ENCODE results near the gene PARP2.

Gene PARP2

GRCh38 chr14:20343092-20343861 is at the start of gene PARP2:
TSS of gene PARP2 (plus strand) at chr14:20343635. CDS start at chr14:20343642, 7 bp downstream.
- peak within 1 kb of the TSS; percentile 99 for H2AFZ ChIP-seq (ENCODE audit: low read length, unreplicated experiment)
- peak within 1 kb of the TSS; percentile 95 for H3K27ac ChIP-seq (ENCODE audit: low read depth, low read length)
- peaks cover 21% of the 10 kb centered on the region for H3K79me2 ChIP-seq (ENCODE audit: control insufficient read depth, insufficient read depth, low read length, unreplicated experiment)
- H3K4me3 ChIP-seq (ENCODE audit: low read depth, low read length) = peak within 1 kb of the TSS; percentile 97
- peaks cover 23% of the 10 kb centered on the region for H3K36me3 ChIP-seq (ENCODE audit: insufficient read depth, low read length)
- peaks cover 2% of the 10 kb centered on the region for H3K4me1 ChIP-seq (ENCODE audit: control insufficient read depth, insufficient read depth, low read length, unreplicated experiment)
- H3K27me3 ChIP-seq (ENCODE audit: insufficient read depth, low read length) = no peaks in the 10 kb centered on the region

- no peak overlapping the region for H3K27ac ChIP-seq (ENCODE audit: low read depth, low read length)
- no peaks in the 10 kb centered on the region for H3K79me2 ChIP-seq (ENCODE audit: control insufficient read depth, insufficient read depth, low read length, unreplicated experiment)
- no peak overlapping the region for H3K4me3 ChIP-seq (ENCODE audit: low read depth, low read length)
- no peak overlapping the region for H2AFZ ChIP-seq (ENCODE audit: low read length, unreplicated experiment)
- H3K4me1 ChIP-seq (ENCODE audit: control insufficient read depth, insufficient read depth, low read length, unreplicated experiment) = no peaks in the 10 kb centered on the region
- peaks cover 14% of the 10 kb centered on the region for H3K36me3 ChIP-seq (ENCODE audit: insufficient read depth, low read length)
- H3K27me3 ChIP-seq (ENCODE audit: insufficient read depth, low read length) = no peaks in the 10 kb centered on the region
Measured at GRCh38 chr14:20294636-20295035, 48.8 kb upstream of the PARP2 start.

- Histone ChIP-seq H3K4me1 (ENCODE audit: control insufficient read depth, insufficient read depth, low read length, unreplicated experiment) (no peaks in the 10 kb centered on the region), H3K27ac (ENCODE audit: low read depth, low read length) (no peak overlapping the region), H2AFZ (ENCODE audit: low read length, unreplicated experiment) (no peak overlapping the region), H3K4me3 (ENCODE audit: low read depth, low read length) (no peak overlapping the region), H3K36me3 (ENCODE audit: insufficient read depth, low read length) (peaks cover 14% of the 10 kb centered on the region), H3K27me3 (ENCODE audit: insufficient read depth, low read length) (no peaks in the 10 kb centered on the region), H3K79me2 (ENCODE audit: control insufficient read depth, insufficient read depth, low read length, unreplicated experiment) (no peaks in the 10 kb centered on the region)
Measured at GRCh38 chr14:20295067-20295466, 48.4 kb upstream of the PARP2 start.

- Histone ChIP-seq H3K27me3 (ENCODE audit: insufficient read depth, low read length) (no peaks in the 10 kb centered on the region), H3K4me3 (ENCODE audit: low read depth, low read length) (no peak overlapping the region), H2AFZ (ENCODE audit: low read length, unreplicated experiment) (no peak overlapping the region), H3K27ac (ENCODE audit: low read depth, low read length) (no peak overlapping the region), H3K36me3 (ENCODE audit: insufficient read depth, low read length) (0 out of 2 replicates have a peak, but pooled peaks cover 17% of the 10 kb centered on the region), H3K79me2 (ENCODE audit: control insufficient read depth, insufficient read depth, low read length, unreplicated experiment) (peaks cover 8% of the 10 kb centered on the region), H3K4me1 (ENCODE audit: control insufficient read depth, insufficient read depth, low read length, unreplicated experiment) (peaks cover 16% of the 10 kb centered on the region)
Measured at GRCh38 chr14:20302042-20302755, 41.2 kb upstream of the PARP2 start.

GRCh38 chr14:20305265-20306078 is 38.0 kb upstream of the PARP2 start, which contains the start of gene TTC5:
TSS of gene TTC5 (minus strand) at chr14:20305951. CDS start at chr14:20305937, 14 bp downstream.
- H3K27ac ChIP-seq (ENCODE audit: low read depth, low read length) = no peak within 1 kb of the TSS
- H2AFZ ChIP-seq (ENCODE audit: low read length, unreplicated experiment) = peak within 1 kb of the TSS; percentile 92
- H3K36me3 ChIP-seq (ENCODE audit: insufficient read depth, low read length) = 0 out of 2 replicates have a peak, but pooled peaks cover 14% of the 10 kb centered on the region
- peaks cover 8% of the 10 kb centered on the region for H3K79me2 ChIP-seq (ENCODE audit: control insufficient read depth, insufficient read depth, low read length, unreplicated experiment)
- H3K27me3 ChIP-seq (ENCODE audit: insufficient read depth, low read length) = no peaks in the 10 kb centered on the region
- peaks cover 16% of the 10 kb centered on the region for H3K4me1 ChIP-seq (ENCODE audit: control insufficient read depth, insufficient read depth, low read length, unreplicated experiment)
- peak within 1 kb of the TSS; percentile 95 for H3K4me3 ChIP-seq (ENCODE audit: low read depth, low read length)

GRCh38 chr14:20306079-20306423 is 37.4 kb upstream of the PARP2 start:
- H3K4me1 ChIP-seq (ENCODE audit: control insufficient read depth, insufficient read depth, low read length, unreplicated experiment) = peaks cover 16% of the 10 kb centered on the region
- H3K36me3 ChIP-seq (ENCODE audit: insufficient read depth, low read length) = 0 out of 2 replicates have a peak, but pooled peaks cover 8% of the 10 kb centered on the region
- no peaks in the 10 kb centered on the region for H3K27me3 ChIP-seq (ENCODE audit: insufficient read depth, low read length)
- H3K4me3 ChIP-seq (ENCODE audit: low read depth, low read length) = peak overlapping the region; percentile 95
- H2AFZ ChIP-seq (ENCODE audit: low read length, unreplicated experiment) = no peak overlapping the region
- H3K79me2 ChIP-seq (ENCODE audit: control insufficient read depth, insufficient read depth, low read length, unreplicated experiment) = peaks cover 8% of the 10 kb centered on the region
- no peak overlapping the region for H3K27ac ChIP-seq (ENCODE audit: low read depth, low read length)

- H3K27me3 ChIP-seq (ENCODE audit: insufficient read depth, low read length) = no peaks in the 10 kb centered on the region
- H2AFZ ChIP-seq (ENCODE audit: low read length, unreplicated experiment) = no peak overlapping the region
Measured at GRCh38 chr14:20314026-20314425, 29.4 kb upstream of the PARP2 start.

GRCh38 chr14:20317720-20318119 is 25.7 kb upstream of the PARP2 start:
- H3K27me3 ChIP-seq (ENCODE audit: insufficient read depth, low read length) = no peaks in the 10 kb centered on the region
- peaks cover 3% of the 10 kb centered on the region for H3K79me2 ChIP-seq (ENCODE audit: control insufficient read depth, insufficient read depth, low read length, unreplicated experiment)
- no peaks in the 10 kb centered on the region for H3K4me1 ChIP-seq (ENCODE audit: control insufficient read depth, insufficient read depth, low read length, unreplicated experiment)
- H3K27ac ChIP-seq (ENCODE audit: low read depth, low read length) = no peak overlapping the region
- H3K4me3 ChIP-seq (ENCODE audit: low read depth, low read length) = no peak overlapping the region
- H3K36me3 ChIP-seq (ENCODE audit: insufficient read depth, low read length) = peaks cover 27% of the 10 kb centered on the region
- H2AFZ ChIP-seq (ENCODE audit: low read length, unreplicated experiment) = no peak overlapping the region

More at GRCh38 chr14:20314026-20314425, 29.4 kb upstream of the PARP2 start:
- no peaks in the 10 kb centered on the region for H3K4me1 ChIP-seq (ENCODE audit: control insufficient read depth, insufficient read depth, low read length, unreplicated experiment)
- no peak overlapping the region for H3K27ac ChIP-seq (ENCODE audit: low read depth, low read length)
- no peak overlapping the region for H3K4me3 ChIP-seq (ENCODE audit: low read depth, low read length)
- H3K36me3 ChIP-seq (ENCODE audit: insufficient read depth, low read length) = peaks cover 28% of the 10 kb centered on the region
- H3K79me2 ChIP-seq (ENCODE audit: control insufficient read depth, insufficient read depth, low read length, unreplicated experiment) = peaks cover under 1% of the 10 kb centered on the region

GRCh38 chr14:20327005-20327869 is 16.2 kb upstream of the PARP2 start:
- H3K4me3 ChIP-seq (ENCODE audit: low read depth, low read length) = no peak overlapping the region; the same call in 1 of the 2 replicates

More at GRCh38 chr14:20327005-20327869, 16.2 kb upstream of the PARP2 start:
- H3K27ac ChIP-seq (ENCODE audit: low read depth, low read length) = peak overlapping the region; percentile 11; the same call in 1 of the 2 replicates
- no peaks in the 10 kb centered on the region for H3K27me3 ChIP-seq (ENCODE audit: insufficient read depth, low read length)
- H3K36me3 ChIP-seq (ENCODE audit: insufficient read depth, low read length) = peaks cover 26% of the 10 kb centered on the region
- peaks cover 56% of the 10 kb centered on the region for H3K79me2 ChIP-seq (ENCODE audit: control insufficient read depth, insufficient read depth, low read length, unreplicated experiment)
- no peak overlapping the region for H2AFZ ChIP-seq (ENCODE audit: low read length, unreplicated experiment)
- H3K4me1 ChIP-seq (ENCODE audit: control insufficient read depth, insufficient read depth, low read length, unreplicated experiment) = peaks cover 32% of the 10 kb centered on the region
